Measurements from ENCODE around the gene RHOF.

Gene RHOF

GRCh38 chr12:121819212-121819949 is 25.9 kb upstream of the RHOF start:
- DNase-seq (ENCODE audit: low read depth), result no peak

GRCh38 chr12:121817648-121818043 is 24.2 kb upstream of the RHOF start:
- no peak for DNase-seq (ENCODE audit: low read depth)

- no peak for DNase-seq (ENCODE audit: low read depth)
Measured at GRCh38 chr12:121816925-121817647, 23.6 kb upstream of the RHOF start.

GRCh38 chr12:121815263-121815662 is 21.8 kb upstream of the RHOF start:
- DNase-seq (ENCODE audit: low read depth), result no peak

- DNase-seq (ENCODE audit: low read depth), result no peak
Measured at GRCh38 chr12:121814429-121815119, 21.1 kb upstream of the RHOF start.

- no peak for DNase-seq (ENCODE audit: low read depth)
Measured at GRCh38 chr12:121813951-121814350, 20.5 kb upstream of the RHOF start.

- DNase-seq (ENCODE audit: low read depth), result no peak
Measured at GRCh38 chr12:121812921-121813896, 19.7 kb upstream of the RHOF start.

- DNase-seq (ENCODE audit: low read depth), result no peak
Measured at GRCh38 chr12:121812320-121812871, 18.9 kb upstream of the RHOF start.

GRCh38 chr12:121811434-121812319 is 18.2 kb upstream of the RHOF start:
- DNase-seq (ENCODE audit: low read depth), result no peak

GRCh38 chr12:121810833-121811433 is 17.4 kb upstream of the RHOF start:
- DNase-seq (ENCODE audit: low read depth), result no peak

GRCh38 chr12:121810234-121810817 is 16.8 kb upstream of the RHOF start:
- no peak for DNase-seq (ENCODE audit: low read depth)

GRCh38 chr12:121809712-121810116 is 16.2 kb upstream of the RHOF start:
- no peak for DNase-seq (ENCODE audit: low read depth)

GRCh38 chr12:121808623-121809022 is 15.1 kb upstream of the RHOF start:
- no peak for DNase-seq (ENCODE audit: low read depth)

- no peak for DNase-seq (ENCODE audit: low read depth)
Measured at GRCh38 chr12:121807642-121808347, 14.3 kb upstream of the RHOF start.

GRCh38 chr12:121806546-121807423 is 13.3 kb upstream of the RHOF start:
- no peak for DNase-seq (ENCODE audit: low read depth)

GRCh38 chr12:121806009-121806545 is 12.6 kb upstream of the RHOF start:
- DNase-seq (ENCODE audit: low read depth), result no peak

GRCh38 chr12:121805171-121806008 is 11.9 kb upstream of the RHOF start:
- DNase-seq (ENCODE audit: low read depth), result no peak
